WTC11 (cell line): Measurements from ENCODE around the gene SDK2.

Experiments
- CREB1 ChIP-seq: sonication (generic); formaldehyde crosslinking; IDR thresholded peaks from 2 replicates; pipeline ENCODE4 v1.8.0; 2023; ENCODE audit warnings: mild to moderate bottlenecking, missing genetic modification reagents
- ELF4 ChIP-seq: sonication (generic); formaldehyde crosslinking; IDR thresholded peaks from 2 replicates; pipeline ENCODE4 v1.8.1; 2022; ENCODE audit warnings: low read depth, mild to moderate bottlenecking, moderate library complexity, missing genetic modification reagents
- FOXJ3 ChIP-seq: sonication (generic); formaldehyde crosslinking; IDR thresholded peaks from 2 replicates; pipeline ENCODE4 v1.9.0; 2021; ENCODE audit warnings: missing genetic modification reagents, mild to moderate bottlenecking, borderline replicate concordance
- SP1 ChIP-seq: sonication (generic); formaldehyde crosslinking; conservative IDR thresholded peaks from 2 replicates; pipeline ENCODE4 v1.8.1; 2022; ENCODE audit warnings: missing genetic modification reagents
- TF ChIP-seq, protein P1 (sequence below): fragments of 250-450 bp; sonication (Bioruptor Pico); IDR thresholded peaks from 2 replicates; pipeline ENCODE4 v1.9.0; 2021; ENCODE audit warnings: mild to moderate bottlenecking
- TF ChIP-seq, protein P2 (sequence below): sonication (generic); formaldehyde crosslinking; IDR thresholded peaks from 2 replicates; pipeline ENCODE4 v1.8.1; 2023; ENCODE audit warnings: mild to moderate bottlenecking, missing genetic modification reagents
- TF ChIP-seq, protein P3 (sequence below): sonication (generic); formaldehyde crosslinking; IDR thresholded peaks from 2 replicates; pipeline ENCODE4 v1.8.1; 2023; ENCODE audit warnings: mild to moderate bottlenecking, missing genetic modification reagents, moderate library complexity
- TF ChIP-seq, protein P4 (sequence below): fragments of 200-600 bp; IDR thresholded peaks from 2 replicates; pipeline ENCODE4 v1.8.0; 2022; ENCODE audit warnings: antibody characterized with exemption
- TF ChIP-seq, protein P5 (sequence below): sonication (generic); formaldehyde crosslinking; IDR thresholded peaks from 2 replicates; pipeline ENCODE4 v1.8.1; 2022; ENCODE audit warnings: mild to moderate bottlenecking, missing genetic modification reagents, moderate library complexity, borderline replicate concordance
- TF ChIP-seq, protein P6 (sequence below): sonication (generic); formaldehyde crosslinking; IDR thresholded peaks from 2 replicates; pipeline ENCODE4 v1.8.1; 2022; ENCODE audit warnings: low read depth, missing genetic modification reagents, borderline replicate concordance
- TF ChIP-seq, protein P7 (sequence below): sonication (generic); formaldehyde crosslinking; IDR thresholded peaks from 2 replicates; pipeline ENCODE4 v1.8.1; 2022; ENCODE audit warnings: low read depth, mild to moderate bottlenecking, moderate library complexity, missing genetic modification reagents, borderline replicate concordance
- TF ChIP-seq, protein P8 (sequence below): sonication (generic); formaldehyde crosslinking; IDR thresholded peaks from 2 replicates; pipeline ENCODE4 v1.8.1; 2022; ENCODE audit warnings: mild to moderate bottlenecking, moderate library complexity, missing genetic modification reagents
- TF ChIP-seq, protein P9 (sequence below): sonication (generic); formaldehyde crosslinking; IDR thresholded peaks from 2 replicates; pipeline ENCODE4 v1.8.0; 2022; ENCODE audit warnings: mild to moderate bottlenecking, missing genetic modification reagents
- TF ChIP-seq, protein P10 (sequence below): fragments of 250-450 bp; sonication (Bioruptor Pico); IDR thresholded peaks from 2 replicates; pipeline ENCODE4 v1.8.0; 2021; ENCODE audit warnings: mild to moderate bottlenecking

DNA sequence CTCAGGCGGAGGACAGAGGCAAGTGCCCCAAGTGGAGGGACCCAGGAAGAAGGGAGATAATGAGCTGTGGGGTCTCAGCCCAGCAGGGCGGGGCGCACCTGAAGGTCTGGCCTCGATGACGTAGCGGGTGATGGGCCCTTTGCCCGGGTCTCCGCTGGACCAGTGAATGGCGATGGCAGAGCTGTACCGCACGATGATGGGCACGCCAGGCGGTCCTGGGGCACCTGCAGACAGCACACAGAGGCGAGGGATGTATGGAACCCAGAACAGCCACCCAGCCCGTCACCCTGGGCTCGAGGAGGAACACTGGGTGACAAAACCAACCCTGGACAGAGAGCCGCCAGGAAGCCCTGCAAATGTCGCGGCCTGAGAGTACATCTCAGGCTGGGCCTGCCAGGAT is 286.3 kb downstream of the SDK2 start:
- TF ChIP-seq ELF4 (CRISPR knock-in tag) (no peak), FOXJ3 (no peak), SP1 (CRISPR knock-in tag) (no peak), CREB1 (CRISPR knock-in tag) (no peak)
- TF ChIP-seq, protein P1, sequence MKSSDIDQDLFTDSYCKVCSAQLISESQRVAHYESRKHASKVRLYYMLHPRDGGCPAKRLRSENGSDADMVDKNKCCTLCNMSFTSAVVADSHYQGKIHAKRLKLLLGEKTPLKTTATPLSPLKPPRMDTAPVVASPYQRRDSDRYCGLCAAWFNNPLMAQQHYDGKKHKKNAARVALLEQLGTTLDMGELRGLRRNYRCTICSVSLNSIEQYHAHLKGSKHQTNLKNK (CRISPR knock-in tag): no peak
- TF ChIP-seq, protein P2, sequence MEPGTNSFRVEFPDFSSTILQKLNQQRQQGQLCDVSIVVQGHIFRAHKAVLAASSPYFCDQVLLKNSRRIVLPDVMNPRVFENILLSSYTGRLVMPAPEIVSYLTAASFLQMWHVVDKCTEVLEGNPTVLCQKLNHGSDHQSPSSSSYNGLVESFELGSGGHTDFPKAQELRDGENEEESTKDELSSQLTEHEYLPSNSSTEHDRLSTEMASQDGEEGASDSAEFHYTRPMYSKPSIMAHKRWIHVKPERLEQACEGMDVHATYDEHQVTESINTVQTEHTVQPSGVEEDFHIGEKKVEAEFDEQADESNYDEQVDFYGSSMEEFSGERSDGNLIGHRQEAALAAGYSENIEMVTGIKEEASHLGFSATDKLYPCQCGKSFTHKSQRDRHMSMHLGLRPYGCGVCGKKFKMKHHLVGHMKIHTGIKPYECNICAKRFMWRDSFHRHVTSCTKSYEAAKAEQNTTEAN (CRISPR knock-in tag): no peak
- TF ChIP-seq, protein P3, sequence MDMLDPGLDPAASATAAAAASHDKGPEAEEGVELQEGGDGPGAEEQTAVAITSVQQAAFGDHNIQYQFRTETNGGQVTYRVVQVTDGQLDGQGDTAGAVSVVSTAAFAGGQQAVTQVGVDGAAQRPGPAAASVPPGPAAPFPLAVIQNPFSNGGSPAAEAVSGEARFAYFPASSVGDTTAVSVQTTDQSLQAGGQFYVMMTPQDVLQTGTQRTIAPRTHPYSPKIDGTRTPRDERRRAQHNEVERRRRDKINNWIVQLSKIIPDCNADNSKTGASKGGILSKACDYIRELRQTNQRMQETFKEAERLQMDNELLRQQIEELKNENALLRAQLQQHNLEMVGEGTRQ (CRISPR knock-in tag): no peak
- TF ChIP-seq, protein P4, sequence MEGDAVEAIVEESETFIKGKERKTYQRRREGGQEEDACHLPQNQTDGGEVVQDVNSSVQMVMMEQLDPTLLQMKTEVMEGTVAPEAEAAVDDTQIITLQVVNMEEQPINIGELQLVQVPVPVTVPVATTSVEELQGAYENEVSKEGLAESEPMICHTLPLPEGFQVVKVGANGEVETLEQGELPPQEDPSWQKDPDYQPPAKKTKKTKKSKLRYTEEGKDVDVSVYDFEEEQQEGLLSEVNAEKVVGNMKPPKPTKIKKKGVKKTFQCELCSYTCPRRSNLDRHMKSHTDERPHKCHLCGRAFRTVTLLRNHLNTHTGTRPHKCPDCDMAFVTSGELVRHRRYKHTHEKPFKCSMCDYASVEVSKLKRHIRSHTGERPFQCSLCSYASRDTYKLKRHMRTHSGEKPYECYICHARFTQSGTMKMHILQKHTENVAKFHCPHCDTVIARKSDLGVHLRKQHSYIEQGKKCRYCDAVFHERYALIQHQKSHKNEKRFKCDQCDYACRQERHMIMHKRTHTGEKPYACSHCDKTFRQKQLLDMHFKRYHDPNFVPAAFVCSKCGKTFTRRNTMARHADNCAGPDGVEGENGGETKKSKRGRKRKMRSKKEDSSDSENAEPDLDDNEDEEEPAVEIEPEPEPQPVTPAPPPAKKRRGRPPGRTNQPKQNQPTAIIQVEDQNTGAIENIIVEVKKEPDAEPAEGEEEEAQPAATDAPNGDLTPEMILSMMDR: no peak
- TF ChIP-seq, protein P5, sequence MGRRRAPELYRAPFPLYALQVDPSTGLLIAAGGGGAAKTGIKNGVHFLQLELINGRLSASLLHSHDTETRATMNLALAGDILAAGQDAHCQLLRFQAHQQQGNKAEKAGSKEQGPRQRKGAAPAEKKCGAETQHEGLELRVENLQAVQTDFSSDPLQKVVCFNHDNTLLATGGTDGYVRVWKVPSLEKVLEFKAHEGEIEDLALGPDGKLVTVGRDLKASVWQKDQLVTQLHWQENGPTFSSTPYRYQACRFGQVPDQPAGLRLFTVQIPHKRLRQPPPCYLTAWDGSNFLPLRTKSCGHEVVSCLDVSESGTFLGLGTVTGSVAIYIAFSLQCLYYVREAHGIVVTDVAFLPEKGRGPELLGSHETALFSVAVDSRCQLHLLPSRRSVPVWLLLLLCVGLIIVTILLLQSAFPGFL (CRISPR knock-in tag): no peak
- TF ChIP-seq, protein P6, sequence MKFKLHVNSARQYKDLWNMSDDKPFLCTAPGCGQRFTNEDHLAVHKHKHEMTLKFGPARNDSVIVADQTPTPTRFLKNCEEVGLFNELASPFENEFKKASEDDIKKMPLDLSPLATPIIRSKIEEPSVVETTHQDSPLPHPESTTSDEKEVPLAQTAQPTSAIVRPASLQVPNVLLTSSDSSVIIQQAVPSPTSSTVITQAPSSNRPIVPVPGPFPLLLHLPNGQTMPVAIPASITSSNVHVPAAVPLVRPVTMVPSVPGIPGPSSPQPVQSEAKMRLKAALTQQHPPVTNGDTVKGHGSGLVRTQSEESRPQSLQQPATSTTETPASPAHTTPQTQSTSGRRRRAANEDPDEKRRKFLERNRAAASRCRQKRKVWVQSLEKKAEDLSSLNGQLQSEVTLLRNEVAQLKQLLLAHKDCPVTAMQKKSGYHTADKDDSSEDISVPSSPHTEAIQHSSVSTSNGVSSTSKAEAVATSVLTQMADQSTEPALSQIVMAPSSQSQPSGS (CRISPR knock-in tag): no peak
- TF ChIP-seq, protein P7, sequence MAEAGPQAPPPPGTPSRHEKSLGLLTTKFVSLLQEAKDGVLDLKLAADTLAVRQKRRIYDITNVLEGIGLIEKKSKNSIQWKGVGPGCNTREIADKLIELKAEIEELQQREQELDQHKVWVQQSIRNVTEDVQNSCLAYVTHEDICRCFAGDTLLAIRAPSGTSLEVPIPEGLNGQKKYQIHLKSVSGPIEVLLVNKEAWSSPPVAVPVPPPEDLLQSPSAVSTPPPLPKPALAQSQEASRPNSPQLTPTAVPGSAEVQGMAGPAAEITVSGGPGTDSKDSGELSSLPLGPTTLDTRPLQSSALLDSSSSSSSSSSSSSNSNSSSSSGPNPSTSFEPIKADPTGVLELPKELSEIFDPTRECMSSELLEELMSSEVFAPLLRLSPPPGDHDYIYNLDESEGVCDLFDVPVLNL (CRISPR knock-in tag): no peak
- TF ChIP-seq, protein P8, sequence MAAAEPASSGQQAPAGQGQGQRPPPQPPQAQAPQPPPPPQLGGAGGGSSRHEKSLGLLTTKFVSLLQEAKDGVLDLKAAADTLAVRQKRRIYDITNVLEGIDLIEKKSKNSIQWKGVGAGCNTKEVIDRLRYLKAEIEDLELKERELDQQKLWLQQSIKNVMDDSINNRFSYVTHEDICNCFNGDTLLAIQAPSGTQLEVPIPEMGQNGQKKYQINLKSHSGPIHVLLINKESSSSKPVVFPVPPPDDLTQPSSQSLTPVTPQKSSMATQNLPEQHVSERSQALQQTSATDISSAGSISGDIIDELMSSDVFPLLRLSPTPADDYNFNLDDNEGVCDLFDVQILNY (CRISPR knock-in tag): no peak
- TF ChIP-seq, protein P9, sequence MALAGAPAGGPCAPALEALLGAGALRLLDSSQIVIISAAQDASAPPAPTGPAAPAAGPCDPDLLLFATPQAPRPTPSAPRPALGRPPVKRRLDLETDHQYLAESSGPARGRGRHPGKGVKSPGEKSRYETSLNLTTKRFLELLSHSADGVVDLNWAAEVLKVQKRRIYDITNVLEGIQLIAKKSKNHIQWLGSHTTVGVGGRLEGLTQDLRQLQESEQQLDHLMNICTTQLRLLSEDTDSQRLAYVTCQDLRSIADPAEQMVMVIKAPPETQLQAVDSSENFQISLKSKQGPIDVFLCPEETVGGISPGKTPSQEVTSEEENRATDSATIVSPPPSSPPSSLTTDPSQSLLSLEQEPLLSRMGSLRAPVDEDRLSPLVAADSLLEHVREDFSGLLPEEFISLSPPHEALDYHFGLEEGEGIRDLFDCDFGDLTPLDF (CRISPR knock-in tag): no peak
- TF ChIP-seq, protein P10, sequence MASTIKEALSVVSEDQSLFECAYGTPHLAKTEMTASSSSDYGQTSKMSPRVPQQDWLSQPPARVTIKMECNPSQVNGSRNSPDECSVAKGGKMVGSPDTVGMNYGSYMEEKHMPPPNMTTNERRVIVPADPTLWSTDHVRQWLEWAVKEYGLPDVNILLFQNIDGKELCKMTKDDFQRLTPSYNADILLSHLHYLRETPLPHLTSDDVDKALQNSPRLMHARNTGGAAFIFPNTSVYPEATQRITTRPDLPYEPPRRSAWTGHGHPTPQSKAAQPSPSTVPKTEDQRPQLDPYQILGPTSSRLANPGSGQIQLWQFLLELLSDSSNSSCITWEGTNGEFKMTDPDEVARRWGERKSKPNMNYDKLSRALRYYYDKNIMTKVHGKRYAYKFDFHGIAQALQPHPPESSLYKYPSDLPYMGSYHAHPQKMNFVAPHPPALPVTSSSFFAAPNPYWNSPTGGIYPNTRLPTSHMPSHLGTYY (CRISPR knock-in tag): no peak
